GM08714 (cell line): ENCODE data around the gene TTYH3.
"Not testable (repeated sequence)": the region's sequence is repeated elsewhere in the genome, so short reads cannot be mapped to it uniquely, and the experiment has no call there.

Experiments
- H3K4me3 ChIP-seq: fragments of 200-500 bp; sonication (Bioruptor generic); 2 replicates; pipeline ENCODE4 v1.5.1; 2014; ENCODE audit warnings: mild to moderate bottlenecking, low read length, inconsistent platforms
- ZNF274 ChIP-seq: IDR thresholded peaks from 2 replicates; pipeline ENCODE4 v1.6.1; 2012; ENCODE audit warnings: mild to moderate bottlenecking, low read depth, low read length

The TTYH3 gene

DNA sequence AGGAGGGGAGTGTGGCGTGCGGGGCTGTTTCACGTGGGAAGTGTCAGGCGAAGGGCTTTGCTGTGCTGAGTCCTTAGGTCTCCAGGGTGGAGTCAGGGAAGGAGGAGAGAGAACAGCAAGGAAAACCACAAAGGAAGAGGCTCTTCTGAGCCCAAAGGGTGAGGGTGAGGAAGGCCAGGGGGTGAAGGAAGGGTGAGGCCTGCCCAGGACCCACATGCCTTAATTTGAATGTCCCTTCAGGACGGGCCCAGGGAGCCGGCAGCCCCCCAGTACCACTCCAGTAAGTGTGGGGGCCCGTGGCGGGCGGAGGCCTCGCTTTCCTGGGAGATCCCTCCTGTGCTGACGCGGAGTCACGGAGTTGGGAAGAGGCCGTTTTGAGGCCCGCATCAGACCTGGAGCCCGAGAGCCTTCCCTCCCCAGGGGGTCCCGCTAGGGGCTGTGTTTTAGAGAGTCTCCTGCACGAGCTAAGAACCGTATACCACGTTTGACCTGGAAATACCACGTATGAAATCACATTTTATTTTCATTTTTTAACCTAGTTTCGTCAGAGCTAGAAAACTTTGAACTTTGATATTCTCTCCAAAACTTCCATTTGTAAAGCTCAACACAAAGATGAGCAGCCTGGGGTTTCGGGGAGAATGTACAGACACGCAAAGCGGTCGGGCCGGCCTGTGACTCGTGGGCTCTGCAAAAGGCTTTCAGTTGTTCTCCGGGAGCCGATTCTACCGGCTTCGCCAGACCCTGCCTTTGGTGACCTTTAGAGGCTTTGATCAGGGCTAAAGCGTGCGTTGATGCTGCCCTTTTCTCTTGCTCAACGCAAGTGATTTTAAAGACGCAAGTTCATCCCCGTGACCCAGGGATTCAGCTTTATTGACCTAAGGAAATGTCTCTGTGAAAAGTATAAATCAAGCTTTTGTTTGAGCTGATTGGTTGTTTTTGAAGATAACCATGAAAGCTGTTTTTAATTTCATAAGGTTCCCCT lies 23.6 kb upstream of the TTYH3 start:
- H3K4me3 ChIP-seq: no peak overlapping the region

DNA sequence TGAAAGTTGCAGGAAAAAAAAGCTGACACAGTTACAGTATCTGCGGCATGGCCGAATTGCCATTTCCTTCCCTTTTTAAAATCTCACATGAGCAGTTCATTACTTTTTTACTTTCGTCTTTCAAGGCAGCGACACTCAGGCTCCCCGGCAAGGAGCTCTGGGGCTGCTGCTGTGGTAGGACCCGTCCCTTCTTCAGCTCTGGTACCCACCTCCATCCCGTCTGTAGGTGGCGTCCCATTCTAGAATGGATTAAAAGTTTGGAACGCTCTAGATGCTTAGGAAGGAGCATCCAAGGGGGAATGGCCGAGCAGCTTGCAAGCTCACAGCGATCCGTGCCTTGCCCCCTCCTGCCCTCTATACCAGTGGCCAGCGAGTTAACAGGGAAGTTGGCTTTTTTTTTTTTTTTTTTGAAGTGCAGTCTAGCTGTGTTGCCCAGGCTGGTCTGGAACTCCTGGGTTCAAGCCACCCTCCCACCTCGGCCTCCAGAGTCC lies 22.8 kb upstream of the TTYH3 start:
- no peak for TF ChIP-seq ZNF274
- H3K4me3 ChIP-seq: no peak overlapping the region

More for the DNA sequence above, 23.6 kb upstream of the TTYH3 start:
- no peak for TF ChIP-seq ZNF274

DNA sequence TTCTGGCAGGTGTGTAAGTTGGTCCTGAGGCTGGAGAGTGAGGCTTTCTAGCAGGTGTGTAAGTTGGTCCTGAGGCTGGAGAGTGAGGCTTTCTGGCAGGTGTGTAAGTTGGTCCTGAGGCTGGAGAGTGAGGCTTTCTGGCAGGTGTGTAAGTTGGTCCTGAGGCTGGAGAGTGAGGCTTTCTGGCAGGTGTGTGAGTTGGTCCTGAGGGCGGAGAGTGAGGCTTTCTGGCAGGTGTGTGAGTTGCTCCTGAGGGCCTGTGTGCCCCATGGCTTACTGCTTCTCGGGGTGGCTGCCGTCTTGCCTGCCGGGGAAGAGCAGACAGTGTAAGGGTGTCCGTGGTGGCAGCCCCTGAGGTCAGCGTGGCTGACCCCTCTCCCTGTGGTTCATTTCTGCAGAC lies 22.1 kb upstream of the TTYH3 start:
- not testable (repeated sequence) for H3K4me3 ChIP-seq

DNA sequence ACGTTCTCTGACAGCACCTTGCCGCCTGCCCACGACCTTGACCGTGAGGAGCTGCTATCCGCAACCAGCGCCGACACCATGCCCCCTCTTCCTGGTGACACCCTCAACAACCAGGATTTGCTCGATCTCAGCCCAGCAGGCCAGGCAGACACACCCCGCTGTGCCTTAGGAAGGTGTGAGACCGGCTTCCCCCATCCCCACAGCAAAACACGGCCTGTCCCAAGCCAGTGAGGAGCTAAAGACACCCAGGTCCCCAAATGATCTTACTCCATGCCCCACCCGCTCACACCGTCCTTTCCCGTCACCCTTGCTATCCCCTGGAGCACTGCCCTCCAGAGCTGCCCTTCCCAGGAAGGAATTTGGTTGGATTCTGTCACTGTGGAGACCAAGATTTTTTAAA lies 21.3 kb upstream of the TTYH3 start:
- TF ChIP-seq ZNF274: no peak
- no peak overlapping the region for H3K4me3 ChIP-seq

DNA sequence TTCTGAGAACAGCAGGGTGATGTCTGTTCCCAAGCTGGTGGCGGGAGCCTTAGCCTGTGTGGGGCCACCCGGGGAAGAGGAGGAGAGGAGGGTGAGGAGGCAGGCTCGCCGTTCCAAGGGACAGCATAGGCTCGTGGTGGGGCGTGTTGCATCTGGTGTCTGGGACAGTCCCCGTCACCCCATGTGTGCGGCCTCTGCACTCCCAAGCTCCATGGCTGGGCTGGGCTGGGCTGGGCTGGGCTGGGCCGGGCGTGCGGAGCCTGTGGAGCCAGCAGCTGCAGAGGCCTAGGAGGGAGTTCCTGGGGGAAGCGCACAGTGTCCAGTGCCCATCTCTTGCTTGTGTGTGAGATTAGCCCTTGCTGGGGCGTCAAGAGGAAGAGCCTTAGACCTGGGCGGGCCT lies 20.9 kb upstream of the TTYH3 start:
- H3K4me3 ChIP-seq: no peak overlapping the region
- no peak for TF ChIP-seq ZNF274

DNA sequence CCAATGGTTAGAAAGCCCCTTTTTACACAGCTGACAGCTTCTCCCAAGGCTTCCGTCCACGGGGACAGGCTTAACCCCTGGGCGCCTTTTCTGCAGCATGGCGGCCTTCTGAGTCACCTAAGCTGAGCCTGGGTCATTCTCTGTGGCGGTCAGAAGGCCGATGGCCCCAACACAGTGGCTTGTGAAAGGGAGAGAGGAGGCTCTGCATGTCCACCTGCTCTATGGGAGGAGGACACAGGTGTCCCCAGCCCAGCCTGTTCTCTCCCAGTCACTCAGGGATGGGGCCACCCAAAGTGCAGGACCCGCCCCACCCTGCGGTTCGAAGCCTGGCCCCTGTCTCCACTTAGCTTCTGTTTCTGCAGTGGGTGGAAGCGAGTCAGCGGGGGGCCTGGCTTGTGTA lies 20.4 kb upstream of the TTYH3 start:
- H3K4me3 ChIP-seq: no peak overlapping the region
- TF ChIP-seq ZNF274: no peak

DNA sequence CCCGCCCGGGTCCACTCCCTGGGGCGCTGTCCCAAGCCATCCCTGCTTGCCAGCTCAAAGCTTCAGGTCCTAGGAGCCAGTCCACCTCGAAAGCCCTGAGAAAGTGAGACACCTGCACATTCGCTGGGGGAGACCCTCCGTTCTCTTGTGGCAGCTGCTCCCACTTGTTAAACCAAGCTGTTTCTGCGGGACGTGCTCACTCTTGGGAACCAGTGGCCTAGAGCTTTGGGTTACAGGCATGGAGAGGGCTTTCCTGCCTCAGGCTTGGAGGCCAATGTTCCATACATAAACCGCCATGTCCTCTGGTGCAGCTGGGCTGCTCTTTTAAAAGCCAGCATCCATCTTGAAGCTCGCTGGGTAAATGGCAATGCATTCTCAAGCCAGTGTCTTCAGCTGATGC lies 19.9 kb upstream of the TTYH3 start:
- TF ChIP-seq ZNF274: no peak
- H3K4me3 ChIP-seq: no peak overlapping the region

DNA sequence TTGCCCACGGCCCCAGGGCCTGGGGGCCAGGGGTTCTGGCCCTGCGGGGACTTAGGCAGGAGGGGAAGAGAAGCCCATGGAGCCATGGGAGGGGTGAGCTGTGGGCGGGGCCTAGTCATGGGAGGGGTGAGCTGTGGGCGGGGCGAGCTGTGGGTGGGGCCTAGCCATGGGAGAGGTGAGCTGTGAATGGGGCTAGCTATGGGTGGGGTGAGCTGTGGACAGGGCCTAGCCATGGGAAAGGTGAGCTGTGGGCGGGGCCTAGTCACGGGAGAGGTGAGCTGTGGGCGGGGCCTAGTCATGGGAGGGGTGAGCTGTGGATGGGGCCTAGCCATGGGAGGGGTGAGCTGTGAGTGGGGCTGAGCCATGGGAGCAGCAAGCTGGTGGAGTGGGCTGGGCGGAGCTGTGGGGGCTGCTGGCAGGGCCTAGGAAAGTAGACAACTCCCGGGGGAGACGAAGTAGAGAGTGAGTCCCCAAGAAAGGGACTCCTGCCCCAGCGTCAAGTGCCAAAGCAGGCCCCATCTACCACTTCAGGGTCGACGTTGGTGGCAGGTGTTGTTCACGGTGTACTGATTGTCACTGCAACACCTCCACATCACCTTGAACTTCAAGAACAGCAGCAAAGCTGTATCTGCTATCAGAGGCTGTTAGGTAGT lies 19.2 kb upstream of the TTYH3 start:
- TF ChIP-seq ZNF274: no peak
- no peak overlapping the region for H3K4me3 ChIP-seq

DNA sequence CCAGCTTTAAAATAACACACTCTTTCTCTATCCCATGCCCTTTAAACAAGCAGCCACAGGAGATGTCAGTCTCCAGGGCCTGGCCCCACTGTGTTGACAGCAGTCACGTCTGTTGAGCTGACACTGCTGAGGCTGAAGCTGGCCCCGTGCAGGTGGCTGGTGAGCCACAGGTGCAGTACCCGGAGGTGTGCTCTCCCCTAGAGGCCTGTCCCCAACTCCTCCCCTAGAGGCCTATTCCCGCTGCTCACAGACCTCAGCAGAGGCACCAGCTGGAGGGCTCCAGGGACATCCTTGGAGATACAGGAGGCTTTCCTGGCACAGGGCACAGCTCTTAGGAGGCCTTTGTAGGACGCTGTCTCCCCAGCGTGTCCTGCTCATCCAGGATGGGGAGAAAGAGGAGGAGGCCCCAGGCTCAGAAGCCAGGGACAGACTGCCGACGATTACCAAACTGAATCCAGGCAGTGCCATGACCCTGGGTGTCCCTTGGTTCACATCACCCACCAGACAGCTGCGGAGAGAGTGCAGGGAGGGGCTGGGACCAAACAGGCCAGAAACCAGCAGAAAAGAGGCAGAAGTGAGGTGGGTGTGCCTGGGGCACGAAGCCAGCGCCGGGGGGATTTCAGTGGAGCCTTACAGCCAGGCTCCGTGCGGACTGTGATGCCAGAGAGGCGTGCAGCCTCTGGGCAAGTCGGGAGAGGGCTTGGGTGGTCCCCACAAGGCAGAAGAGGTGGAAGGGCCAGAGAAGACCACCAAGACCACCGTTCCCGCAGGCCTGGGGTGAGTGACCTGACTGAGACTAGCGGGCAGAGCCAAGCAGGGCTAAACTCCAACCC lies 18.5 kb upstream of the TTYH3 start:
- no peak overlapping the region for H3K4me3 ChIP-seq
- TF ChIP-seq ZNF274: no peak

DNA sequence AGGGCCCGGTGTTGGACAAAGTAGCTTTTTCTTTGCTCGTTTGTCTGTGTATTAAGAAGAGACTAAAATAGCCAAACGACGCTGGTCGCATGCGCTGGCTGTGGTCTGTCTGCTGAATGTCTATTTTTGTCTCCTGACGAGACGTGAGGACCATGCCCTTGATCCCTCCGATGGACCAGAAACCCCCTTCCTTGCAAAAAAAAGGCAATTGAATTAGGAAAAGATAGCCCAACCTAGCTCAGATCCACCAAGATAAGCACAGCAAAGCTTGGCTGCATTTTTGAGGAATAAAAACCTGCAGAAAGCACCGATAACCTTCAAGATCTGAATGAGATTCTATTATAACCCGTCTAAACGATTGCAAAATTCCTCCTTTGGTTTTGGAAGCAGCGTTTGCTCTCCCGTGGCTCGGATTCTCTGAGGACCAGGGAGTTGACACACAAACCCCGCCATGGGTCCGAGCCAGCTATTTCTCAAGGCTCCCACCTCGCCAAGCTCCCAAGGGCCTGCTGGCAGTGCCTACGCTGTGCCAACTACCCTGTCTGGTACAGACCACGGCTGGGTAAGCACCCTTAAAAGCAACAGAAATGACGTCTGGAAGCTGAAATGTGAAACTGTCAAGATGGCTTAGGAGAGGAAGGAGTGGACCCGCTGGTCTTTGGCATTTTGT lies 17.7 kb upstream of the TTYH3 start:
- H3K4me3 ChIP-seq: no peak overlapping the region
- no peak for TF ChIP-seq ZNF274

DNA sequence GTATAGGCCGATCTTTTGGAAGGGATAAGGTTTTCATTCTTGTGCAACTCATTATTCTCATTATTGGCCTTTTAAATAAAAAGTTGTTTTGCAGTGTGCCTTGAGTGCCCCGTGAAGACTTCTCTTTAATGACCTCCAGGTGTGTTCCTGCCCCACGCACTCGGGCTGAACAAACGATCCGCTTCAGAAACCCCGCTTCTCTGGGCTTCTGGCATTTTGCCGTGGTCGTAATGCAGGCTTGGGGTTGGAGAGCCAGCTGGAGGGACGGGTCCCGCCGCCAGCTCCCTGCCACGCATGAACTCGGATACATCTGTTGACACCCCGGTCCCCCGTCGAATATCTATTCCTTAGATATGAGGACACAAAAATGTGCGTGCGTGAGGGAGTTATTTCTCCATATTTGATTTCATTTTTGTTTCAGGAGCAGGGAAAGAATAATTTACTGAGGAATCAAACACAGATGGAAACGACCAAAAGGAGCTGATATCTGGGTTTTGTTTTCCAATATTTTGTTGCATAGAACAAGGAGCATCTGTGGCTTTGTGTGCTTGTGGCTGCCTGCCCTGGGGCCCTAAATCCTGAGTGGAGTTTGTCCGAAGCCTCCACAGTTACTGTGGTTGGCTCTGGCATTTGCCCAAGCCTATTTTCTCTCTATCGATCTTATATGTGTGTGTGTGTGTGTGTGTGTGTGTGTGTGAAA lies 17.0 kb upstream of the TTYH3 start:
- no peak for TF ChIP-seq ZNF274

DNA sequence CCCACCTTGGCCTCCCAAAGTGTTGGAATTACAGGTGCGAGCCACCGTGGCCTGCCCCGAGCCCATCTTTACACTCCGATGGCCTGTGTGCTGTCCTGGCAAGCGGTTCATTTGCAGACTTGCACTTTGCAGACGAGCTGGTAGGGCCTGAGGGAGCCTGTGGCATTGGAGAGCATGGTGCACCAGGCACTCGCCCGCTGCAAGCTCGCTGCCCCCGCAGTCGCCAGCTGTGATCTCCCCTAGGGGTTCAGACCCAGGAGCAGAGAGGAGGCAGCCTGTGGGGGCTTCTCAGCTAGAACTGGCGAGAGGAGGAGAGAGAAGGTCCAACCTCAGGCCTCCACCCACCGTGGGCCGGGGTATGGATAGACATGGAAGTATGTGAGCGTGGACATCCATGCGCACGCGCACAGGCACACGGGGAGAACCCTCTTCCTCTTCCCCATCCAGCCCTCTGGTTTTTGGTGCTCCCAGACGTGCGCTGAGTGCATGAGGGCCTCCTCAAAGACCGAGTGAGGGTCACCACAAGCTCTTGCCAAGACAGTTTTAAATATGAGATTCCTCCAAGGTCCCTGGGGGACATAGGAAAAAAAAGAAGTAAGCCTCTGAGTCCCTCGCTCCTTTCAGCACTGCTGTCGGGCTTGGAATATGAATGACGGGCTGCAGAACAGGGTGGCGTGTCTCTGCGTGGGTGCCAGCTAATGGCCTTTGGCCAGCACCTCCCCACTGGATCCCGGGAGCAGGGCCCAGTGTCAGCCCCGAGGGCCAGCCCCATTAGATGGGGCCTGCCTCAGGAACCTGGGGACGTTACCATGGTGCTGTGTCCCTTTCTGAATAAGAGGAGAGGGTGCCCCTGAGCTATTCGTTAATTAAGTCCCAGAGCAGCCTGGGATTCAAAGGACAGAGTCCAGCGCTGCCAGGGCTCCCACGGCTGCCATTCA lies 15.1 kb upstream of the TTYH3 start:
- no peak overlapping the region for H3K4me3 ChIP-seq

More for the DNA sequence above, 17.0 kb upstream of the TTYH3 start:
- no peak overlapping the region for H3K4me3 ChIP-seq

More for the DNA sequence above, 15.1 kb upstream of the TTYH3 start:
- no peak for TF ChIP-seq ZNF274
